Epidermal melanocyte (primary cell): ENCODE data around the gene MBP.
A peak's percentile ranks its signal among the peaks of the same experiment; 100 is the strongest.
"Not testable (repeated sequence)": the region's sequence is repeated elsewhere in the genome, so short reads cannot be mapped to it uniquely, and the experiment has no call there.

Experiments
- DNase-seq: peaks from one replicate; pipeline ENCODE4 v3.0.0; 2011; ENCODE audit warnings: low spot score; ENCODE audit not compliant: insufficient read length

The MBP gene

DNA sequence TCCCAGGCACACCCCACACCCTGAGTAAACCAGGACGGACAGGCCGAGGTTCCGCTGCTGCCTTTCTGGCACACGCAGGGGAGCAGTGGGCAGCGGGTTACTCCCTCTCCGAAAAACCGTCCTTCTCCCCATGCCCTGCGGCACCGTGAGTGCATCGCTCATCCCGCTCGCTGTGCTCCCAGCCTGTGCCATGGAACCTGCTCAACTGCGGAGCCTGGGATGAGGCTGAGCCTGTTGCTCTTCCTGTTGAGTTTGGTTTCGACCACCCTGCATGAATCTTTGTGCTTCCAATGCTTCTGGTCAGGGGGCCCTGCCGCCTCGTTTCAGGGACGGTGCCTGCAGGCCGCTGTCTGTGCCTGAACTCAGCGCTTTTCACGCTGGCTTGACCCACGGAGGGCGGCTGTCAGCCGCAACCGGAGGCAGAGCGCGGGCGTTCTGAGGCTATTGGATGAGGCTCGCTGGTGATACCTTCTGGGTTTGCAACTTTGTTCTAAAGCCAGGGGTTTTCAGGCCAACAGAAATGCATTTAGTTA, 106.7 kb downstream of the MBP start:
- no peak for DNase-seq

DNA sequence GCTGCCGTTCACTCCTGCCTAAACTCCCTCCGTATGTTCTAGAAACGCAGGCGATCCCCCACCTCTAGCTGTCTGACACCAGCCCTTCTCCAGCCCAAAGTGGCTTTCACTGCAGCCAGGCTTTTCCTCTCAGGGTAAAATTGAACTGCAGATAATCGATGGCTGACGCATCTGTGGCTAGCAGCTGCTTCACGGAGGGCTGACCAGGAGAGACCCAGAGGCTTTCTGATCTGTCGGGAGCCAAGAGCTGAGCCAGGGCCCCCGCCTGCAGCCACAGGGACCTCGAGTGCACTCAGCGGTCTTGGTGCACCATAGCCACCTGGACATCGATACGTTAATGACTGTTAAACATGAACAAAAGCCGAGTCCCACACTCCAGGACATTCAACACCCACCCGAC, 107.5 kb downstream of the MBP start:
- no peak for DNase-seq

DNA sequence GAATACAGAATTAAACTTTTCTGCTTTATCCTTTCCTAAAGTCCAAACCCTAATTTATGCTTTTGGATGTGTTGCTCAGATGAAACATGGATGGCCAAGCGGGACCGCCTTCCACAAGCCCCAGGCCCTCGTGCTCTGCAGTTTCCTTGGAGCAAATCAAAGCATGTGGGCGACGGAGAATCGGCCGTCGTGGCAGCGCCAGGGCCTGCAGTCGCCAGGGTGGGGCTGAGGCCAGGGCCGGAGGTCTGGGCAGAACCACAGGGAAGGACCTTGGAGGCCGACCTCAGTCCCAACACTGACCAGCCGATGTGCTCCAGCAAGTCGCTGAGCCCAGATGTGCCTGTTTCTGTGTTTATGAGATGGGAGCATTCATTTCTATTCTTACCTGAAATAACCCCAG, 108.1 kb downstream of the MBP start:
- DNase-seq, result no peak

DNA sequence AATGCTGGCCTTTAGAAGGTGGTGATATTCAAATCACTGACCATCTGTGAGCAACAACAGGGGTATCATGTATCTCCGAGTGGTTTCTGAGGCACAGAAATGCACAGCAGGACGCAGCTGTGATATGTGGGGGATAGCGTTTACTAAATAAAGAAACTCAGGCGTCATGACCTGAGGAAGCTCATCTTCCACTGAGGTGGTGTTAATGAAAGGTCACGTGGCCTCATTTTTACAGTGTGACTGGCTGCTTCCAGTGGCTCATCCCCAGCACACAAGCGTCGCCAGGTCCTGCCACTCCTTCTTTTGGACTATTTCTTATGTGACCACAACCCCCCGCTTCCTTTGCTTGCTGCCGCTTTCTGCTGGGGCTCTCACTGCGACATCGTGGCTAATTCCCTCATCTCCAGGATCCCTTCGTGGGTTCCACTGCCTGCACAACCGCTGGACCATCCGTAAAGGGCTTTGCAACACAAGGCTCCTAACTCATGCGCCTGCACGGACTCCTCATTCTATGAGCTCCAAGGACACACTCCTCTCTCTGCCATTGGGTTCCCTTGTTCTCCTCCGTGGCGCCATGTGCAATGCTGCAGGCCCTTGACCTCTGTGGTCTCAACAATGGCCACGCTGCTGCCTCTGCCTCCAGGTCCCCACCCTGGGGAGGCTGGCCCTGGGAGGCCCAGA, 109.3 kb downstream of the MBP start:
- no peak for DNase-seq

DNA sequence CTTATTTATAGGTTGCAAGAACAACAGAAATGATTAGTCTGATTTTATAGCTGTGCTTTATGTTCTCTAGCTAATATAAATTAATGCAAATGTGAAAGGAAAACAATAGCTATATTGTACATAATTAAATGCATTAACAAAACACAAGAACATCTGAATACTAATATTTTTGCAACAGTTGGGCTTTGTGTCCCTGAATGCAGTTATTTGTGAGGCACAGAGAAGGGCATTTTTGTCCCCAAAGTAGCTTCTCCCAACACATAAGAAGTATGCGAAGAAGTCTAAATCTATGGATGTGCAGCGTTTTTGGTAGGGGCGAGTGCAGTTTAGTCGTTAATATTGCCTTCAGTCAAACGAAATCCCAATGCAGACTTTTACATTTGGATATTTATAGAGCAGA, 110.0 kb downstream of the MBP start:
- no peak for DNase-seq

DNA sequence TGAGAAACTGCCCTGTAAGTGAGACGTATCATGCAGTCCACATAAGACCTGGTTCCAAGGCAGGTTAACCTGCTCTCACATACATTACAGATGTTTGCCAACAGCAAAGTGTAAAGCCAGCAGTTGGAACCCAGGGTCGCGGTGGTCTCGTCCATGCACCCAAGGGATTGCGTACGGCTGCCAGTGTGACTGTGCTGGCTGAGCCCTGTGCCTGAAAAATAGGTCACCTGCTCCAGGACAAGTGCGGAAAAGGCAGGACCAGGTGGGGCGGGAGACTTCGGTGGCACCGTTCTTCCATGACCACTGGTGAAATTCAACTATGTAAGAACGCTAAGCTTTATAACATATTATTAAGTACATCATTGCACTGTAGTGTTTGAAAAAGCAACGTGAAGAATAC, 110.5 kb downstream of the MBP start:
- no peak for DNase-seq

DNA sequence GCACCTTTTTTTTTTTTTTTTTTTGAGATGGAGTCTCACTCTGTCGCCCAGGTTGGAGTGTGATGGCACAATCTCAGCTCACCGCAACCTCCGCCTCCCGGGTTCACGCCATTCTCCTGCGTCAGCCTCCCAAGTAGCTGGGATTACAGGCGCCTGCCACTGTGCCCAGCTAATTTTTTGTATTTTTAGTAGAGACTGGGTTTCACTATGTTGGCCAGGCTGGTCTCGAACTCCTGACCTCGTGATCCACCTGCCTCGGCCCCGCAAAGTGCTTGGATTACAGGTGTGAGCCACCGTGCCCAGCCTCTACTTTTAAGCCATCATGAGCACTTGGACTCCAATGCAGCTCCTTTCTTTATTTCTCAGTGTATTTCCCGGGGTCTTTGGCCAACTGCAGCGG, 111.1 kb downstream of the MBP start:
- DNase-seq, result not testable (repeated sequence)

DNA sequence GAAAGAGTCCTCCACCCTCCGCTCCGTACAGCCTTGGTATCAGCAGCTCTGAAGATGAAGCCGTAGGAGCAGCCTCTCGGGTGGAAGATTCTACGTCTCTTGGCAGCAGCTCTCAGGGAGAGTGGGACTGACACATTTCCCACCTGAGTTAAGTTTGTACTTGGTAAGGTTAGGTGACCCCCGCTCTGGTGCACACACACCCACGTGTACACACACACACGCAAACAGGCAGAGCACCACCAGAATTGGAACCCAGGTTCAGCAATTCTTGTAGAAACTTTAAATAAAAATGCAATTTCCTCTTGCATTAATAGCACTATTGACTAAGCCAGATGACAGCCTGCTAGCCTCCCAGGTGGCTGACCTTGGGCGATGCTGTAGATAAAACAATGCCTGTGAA, 111.5 kb downstream of the MBP start:
- DNase-seq, result no peak

DNA sequence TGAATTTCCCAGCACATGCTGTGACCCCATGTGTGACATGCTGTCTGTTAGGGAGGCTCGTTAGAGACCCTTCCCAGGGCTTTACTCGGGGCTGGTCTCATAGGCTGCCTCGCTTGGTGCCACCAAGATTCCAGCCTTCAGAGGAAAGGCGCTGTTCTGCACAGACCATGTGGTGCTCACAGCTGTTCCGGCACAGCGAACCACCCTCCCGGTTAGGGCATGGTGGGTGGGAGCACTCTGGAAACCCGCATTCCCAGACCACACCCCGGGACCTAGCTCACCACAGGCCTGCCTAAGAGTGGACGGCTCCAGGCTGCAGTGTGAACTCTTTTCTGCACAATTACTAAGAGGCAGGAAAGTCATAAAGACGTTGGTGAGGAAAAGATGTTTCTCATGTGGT, 112.0 kb downstream of the MBP start:
- DNase-seq, result no peak

DNA sequence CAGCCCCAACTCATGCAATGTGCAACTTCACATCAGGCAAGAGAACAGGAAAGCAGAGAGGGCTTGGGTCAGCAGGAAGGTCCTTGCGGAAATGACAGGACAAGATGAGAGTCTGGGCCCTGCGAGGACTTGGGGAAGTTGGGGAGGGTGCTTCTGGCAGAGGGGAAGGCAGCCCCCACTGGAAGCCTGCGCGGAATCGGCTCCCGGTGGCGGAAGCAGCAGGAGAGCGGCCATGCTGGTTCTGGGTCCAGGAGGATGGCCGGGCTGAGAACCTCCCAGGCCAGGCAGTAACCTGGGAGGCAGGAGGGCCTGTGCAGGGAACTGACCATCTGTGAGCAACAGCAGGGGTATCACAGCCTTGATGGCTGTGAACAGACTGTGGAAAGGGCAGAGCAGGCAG, 112.9 kb downstream of the MBP start:
- no peak for DNase-seq

DNA sequence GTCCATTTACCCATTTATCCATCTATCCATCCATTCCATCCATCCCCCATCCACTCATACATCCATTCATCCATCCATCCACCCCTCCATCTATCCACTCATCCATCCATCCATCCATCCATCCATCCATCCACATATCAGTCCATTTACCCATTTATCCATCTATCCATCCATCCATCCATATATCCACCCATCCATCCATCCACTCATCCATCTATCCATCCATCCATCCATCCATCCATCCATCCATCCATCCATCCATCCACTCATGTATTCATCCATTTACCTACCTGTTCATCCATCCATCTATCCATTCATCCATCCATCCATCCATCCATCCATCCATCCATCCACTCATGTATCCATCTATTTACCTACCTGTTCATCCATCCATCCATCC, 113.9 kb downstream of the MBP start:
- not testable (repeated sequence) for DNase-seq

DNA sequence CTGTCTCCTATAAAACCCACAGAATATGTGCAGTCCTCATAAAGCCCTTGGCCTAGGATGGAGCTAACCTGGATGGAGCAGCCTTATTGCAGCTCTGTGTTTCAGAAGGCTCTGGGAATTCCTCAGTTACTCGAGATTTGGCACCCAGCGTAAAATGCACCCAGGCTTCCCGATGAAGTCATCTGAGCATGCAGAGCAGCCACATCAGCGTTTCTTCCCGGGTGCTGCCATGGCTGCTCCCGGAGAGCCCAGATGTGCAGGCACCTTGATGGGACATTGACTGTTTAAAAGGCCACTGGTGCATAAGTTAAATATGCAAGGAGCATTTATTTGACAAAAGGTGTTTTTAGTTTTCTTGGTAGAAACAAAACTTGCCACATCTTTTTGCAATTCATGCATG, 115.2 kb downstream of the MBP start:
- DNase-seq, result no peak

DNA sequence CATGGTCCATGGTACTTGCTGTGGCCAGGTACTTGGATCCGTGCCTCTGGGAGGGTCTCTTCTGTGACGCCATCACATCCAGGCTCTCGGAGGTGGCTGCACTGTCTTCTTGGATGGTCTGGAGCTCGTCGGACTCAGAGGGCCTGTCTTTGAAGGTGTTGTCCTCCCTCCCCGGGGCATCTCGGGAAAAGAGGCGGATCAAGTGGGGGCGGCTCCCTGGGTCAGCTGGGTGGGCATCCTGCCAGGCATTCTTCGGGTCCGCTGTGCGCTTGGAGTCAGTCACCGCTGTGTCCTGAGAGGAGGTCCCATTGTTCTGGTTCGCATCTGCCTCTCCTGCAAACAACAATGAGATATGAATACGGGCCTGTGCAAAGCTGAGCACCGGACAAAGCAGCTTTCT, 115.6 kb downstream of the MBP start:
- DNase-seq, result no peak

DNA sequence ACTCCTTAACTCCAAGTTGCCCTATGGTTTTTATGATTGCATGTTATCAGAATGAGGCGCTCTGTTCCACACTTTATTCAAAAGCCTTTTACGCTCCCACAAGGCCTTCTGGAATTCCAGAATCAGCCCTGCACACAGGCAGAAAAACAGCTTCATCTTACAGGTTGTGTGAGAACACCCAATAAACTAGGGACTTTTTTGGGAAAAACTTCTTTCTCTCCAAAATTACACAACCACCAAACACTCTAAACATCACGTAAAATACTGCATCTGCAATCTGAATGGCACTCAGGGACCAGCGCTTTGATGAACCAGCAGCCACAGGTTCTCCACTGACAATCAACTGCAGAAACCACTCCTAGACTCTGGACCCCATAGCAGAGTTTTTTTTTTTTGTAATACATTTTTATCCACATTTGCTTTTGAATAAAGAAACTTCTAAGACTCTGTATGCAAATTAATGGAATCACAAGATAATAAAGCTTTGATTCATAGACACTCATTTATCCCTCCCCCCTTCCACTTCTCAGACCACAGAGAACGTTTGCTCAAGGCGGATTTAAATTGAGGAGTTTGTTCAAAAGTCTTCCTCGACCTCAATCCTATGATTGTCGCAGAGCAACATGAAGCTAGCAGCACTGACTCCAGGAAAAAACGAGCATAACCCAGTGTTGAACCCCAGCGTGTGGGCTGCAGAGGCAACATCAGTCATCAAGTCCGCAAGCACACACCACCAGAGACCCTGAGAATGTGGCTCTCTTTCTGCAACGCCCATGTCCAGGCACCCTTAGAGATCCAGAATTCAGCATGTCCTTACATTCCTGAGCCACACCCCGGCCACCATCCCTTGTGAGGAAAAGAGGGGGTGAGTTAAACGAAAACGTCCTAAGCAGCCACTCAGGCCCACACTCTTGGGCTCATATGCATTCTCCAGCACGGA, 116.5 kb downstream of the MBP start:
- peak; percentile 82 for DNase-seq

DNA sequence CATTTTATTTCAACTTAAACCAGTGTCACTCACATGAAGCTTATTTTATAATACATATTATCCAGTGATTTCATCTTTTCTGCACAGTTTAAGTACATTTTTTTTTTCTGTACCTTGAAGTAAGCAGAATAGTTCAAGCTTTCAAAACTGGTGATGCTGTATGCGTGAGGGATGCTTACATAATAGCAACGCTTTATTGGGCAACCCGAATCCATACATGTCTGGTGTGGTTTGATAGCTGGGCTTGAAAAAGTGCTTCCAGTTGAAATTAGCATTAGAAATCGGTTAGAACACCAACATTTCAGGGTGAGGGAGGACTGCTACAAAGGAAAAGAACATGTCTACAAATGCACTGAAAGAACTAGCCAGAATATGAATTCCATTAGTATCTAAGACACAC, 117.4 kb downstream of the MBP start:
- no peak for DNase-seq

DNA sequence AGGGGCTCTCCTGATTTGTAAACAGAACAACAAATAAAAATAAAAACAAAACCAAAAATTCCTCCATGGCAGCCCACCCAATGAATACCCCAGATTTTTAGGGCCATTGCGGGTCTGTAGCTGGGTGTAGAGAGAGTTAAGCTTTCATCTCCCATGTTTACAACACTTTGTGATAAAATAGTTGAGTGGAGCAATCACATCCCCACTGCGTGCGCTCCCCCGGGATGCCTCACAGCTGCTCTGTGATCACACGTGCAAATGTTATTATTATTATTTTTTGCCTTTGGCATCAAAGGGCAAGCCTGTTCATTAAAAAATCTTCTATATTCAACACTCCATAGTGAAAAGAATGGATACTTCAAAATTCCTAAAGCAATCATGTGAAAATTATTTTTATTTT, 118.0 kb downstream of the MBP start:
- DNase-seq, result no peak

DNA sequence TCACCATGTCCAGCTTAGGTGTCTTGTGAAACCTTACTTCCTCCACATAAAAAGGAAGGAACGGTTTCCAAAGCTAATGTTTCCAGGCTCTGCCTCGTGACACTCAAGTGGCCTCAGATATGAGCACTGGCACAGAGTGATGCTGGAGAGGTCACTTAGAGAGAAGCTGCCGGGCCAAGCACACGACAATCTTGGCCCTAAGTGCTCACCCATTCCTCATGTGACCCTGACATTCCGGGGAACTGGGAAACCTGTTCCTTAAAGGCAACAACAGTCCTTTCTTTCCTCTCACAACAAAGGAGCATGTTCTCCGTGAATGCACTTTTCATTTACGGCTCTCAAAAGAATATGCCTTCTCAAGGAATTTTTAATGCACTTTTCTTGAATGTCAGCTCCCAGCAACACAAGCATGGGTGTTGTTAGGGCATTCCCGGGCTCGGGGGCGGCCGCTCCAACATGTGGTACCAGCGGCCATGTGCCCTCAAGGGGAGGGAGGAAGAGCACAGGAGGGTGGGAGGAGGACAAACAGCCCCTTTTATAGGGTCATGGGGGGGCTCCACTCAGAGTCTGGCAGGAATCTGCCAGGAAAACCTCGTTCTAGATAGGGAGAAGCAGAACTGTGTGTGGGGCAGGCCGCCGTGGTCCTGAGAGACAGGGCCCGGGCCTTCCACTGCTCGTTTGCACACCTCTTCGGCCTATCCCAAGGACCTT, 118.6 kb downstream of the MBP start:
- peak; percentile 25 for DNase-seq

DNA sequence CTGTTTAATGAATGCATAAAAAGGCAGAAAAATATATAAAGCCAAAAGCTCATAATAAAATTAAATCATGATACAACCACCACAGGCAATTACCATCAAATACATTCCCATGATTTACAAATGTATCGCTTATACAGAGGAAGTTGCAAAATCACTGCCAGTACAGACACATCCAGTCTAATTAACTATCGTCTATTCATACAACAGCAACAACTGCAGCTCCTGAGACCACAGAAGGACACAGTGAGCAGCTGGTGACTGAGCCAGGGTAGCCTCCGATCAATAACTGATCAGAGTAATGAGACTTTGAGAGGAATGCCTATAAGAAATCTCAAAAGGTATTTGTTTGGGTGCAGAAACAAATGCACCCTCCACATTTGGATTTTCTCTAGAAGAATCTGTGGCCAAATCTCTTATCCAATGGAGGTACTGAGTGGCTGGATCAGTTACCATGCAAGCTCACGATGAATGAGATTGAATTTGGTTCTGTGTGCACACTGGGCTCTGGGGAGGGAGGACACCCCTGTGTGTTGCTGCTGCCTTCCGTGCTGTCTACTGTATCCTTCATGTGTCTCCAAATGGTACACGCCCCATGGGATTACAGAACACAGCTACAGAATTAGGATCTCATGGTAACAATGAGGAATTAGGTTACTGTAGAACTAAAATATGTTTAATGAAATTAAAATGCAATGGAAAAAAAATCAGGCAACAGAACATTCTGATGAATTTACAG, 119.6 kb downstream of the MBP start:
- DNase-seq, result no peak

DNA sequence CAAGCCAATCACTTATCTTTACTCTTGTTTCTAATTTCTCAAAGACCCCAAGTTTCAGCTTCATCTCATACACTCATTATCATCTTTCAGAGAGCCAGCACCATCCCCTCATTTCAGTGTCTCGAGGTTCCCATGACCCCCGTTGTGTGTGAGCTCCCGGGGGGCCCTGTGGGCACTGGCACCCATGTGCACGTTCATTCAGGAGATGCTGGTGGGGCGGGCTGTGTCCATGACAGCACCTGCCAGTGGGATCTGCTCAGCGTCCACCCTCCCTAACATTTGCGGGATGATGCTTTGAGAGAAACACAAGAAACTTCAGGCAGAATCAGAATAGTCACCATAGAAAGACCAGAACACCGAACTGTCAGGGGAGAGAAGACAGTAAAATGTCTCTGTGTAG, 120.5 kb downstream of the MBP start:
- no peak for DNase-seq

DNA sequence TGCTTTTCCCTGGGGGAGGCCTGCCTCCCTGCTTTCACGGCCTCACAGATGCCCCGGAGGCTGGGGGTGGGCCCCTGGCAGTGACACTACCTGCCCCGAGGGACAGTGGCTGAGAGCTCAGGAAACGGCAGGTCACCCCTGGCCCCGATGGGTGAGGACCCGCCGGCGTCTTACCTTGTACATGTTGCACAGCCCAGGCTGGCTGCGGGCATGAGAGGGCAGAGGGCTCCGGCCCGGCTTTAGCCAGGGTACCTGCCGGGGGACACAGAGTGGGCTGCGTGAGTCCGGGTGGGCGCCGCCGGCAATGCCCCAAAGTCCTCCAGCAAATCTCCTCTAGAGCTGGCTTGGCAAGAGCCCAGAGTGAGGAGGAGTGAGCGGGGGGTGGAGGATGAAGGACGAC, 122.9 kb downstream of the MBP start:
- DNase-seq, result no peak

DNA sequence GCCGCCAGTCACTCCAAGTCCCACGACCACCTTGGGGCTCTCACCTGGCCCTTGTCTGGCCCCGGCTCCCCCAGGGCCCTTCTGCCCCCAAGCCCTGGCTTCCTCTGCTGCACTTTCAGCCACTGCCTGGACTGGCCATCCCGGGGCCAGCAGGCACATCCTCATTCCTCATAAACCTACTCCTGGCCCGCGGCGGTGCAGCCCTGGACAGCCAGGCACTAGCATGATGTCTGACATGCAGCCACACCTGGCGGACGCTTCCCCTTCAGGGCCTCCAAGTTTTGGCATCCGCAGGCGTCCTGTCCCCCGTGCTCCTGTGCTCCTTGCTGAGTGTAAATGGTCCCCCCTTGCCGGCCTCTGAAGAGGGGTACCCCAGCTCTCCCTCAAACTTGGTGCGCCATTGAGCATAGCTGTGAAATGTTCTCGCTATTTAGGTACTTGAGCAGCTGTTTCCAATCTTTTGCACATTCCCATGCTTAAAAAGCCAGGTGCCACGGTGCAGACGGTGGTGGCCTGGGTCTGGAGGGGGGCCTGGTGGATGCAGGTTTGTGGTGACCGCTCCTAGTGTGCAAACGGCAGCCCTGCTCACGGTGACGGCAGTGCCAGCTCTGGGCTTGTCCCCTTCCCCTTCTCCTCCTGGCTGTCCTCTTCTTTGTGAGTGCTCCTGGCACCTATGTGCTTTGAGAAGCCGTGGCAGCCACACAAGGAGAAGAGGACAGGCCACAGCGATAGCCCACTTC, 123.8 kb downstream of the MBP start:
- no peak for DNase-seq
